Measurements from ENCODE around the gene ADAMTS14. TPM values are rescaled to one million over a fixed set of nuclear protein-coding genes. Genes with fewer than 3 reads are reported as not detected.

Gene ADAMTS14
- total RNA-seq, 1 donor from 2014 or later, result 2.1 TPM

DNA sequence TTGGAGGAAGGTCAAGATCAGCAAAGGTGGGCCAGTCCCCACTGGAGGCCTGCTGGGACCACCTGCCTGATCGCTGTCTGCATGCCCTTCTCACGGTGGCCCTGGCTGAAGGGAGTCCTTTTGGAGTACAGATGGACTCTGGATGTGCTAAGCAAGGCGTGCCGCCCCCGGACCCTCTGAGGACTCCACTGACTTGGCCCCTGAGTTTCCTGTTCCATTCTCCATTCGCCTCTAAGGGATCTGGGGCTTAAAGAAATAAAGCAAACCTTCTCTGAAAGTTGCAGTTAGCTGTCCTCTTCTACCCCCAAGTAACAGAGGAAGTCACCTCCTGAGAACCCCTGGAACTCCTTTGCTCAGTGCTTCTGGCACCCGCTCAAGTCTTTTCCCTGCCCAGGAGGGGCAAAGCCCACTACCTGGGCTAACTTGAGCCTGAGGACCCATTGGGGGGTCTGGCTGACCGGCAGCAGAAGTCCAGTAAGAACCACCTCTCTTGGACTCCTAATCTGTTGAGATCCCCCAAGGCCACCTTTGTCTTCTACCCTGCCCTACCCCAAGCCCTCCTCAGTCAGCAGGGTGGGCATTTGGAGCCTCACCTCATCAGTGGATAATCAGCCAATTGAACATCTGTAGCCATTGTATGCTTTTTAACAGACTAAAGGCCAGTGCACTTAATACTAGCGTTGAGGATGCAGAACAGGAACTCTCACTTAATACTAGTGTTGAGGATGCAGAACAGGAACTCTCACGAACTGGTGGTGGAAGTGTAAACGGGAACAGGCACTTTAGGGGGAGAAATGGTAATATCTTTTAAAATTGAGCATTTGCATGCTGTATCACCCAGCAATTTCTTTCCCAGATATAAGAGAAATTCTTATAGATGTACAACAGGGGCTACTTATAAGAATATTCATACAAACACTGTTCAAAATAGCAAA lies 110.7 kb downstream of the ADAMTS14 start:
- DNase-seq (ENCODE audit: low spot score), result no peak

DNA sequence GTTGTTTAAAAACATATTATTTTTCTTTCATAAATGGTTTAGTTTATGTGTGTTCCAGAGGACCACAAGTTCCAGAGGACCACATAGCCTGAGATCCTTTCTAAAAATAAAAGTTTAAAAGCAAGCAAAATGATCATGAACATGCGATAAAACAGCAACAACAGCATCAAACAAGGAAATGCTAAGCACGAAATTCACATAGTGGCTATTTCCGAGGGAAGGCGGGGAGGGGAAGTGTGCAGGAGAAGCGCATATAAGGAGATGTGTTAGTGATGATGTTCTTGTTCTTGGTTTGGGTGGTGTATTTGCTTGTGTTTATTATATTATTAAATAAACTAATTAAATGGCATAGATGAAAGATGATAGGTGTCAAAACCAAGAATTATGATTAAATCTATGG lies 111.7 kb downstream of the ADAMTS14 start:
- no peak for DNase-seq (ENCODE audit: low spot score)

DNA sequence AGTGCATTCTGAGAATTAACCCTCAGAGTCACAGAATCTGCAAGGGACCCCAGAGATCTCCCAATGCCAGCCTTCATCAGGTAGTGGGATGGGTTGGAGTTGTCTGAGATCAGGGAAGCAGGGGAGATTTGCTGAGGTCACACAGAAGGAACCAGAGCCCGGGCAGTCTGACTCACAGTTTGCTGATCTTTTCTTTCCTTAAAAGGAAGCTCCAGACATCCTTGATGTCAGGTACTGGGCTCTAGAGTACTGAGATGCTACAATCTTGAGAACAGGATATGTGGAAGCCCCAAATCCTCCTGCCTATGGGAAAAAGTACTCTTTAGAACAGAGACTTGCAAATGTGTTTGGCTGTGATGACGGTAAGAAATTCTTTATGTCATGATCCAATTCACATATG lies 112.2 kb downstream of the ADAMTS14 start:
- DNase-seq (ENCODE audit: low spot score), result no peak

GRCh38 chr10:70785190-70785589 lies 112.9 kb downstream of the ADAMTS14 start, which contains the start of gene TBATA:
Gene TBATA, minus strand, starts transcription at chr10:70785377. Its CDS starts 1,998 bp downstream, at chr10:70783379.
- no peak for DNase-seq (ENCODE audit: low spot score)

DNA sequence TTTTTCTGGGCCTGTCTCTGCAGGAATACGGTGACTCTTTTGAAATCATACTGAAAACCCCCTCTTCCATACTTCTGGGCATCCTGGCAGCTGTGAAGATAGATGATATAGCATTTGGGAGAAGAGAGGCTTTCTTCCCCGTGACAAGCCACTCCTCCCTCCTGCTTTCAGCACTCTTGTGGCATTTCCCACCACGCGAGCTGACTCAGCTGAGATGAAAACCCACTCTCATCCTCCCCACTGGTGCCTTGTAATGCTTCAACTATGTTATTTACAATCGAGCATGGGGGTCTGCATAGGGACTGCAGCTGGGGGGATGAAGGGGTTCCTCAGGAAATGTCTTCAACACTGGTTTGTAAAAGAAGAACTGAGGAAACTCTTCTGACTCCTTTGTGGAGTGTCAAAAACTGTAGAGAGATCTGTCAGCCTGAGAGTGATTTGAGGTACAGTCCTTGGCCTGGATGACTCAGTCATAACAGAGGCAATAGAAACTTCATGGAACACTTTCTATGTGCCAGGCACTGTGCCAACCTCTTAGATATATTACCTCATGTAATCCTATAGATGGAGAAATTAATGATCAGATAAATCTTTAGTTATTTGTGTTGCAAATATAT lies 114.6 kb downstream of the ADAMTS14 start:
- no peak for DNase-seq (ENCODE audit: low spot score)

- no peak for DNase-seq (ENCODE audit: low spot score)
Observed at GRCh38 chr10:70791386-70792039, 119.2 kb downstream of the ADAMTS14 start.

DNA sequence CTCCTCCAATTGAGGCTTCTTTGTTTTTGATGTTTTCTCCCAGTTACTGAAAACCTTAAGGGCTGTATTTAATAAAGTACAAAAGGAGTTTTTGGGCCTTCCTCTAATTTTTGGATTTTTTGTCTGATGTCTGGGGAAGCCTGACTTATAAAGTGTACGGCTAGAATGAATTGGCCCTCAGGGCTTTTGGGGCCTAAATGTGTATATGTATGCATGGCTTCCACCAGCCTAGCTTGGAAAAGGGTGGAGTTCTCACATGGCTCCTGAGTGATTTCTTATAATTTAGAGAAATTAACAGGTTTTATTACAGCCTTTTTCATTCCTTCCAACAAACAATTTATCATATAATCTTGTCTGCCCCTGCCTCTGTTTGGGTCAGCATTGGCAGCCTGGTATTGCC lies 123.3 kb downstream of the ADAMTS14 start:
- DNase-seq (ENCODE audit: low spot score), result no peak

DNA sequence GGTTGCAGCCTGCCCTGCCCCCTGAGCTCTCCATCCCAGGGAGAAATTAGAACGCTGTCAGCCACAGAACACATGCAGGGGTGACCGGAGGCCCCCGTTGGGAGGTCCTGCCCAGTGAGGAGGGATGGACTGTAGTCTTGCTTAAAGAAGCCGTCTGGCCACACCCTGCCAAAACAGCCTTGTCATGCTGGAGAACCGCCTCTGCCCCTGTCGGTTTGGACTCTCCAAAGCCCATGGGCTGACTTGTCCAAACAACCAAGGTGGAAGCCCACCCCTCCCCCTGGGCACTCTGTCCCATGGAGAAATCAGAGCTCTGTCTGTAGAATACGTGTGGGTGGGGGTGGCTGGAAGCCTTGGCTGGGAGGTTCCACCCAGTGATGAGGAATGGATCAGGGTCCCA lies 125.5 kb downstream of the ADAMTS14 start:
- no peak for DNase-seq (ENCODE audit: low spot score)

- no peak for DNase-seq (ENCODE audit: low spot score)
Observed at GRCh38 chr10:70799124-70799523, 126.8 kb downstream of the ADAMTS14 start.

- DNase-seq (ENCODE audit: low spot score), result no peak
Observed at GRCh38 chr10:70801854-70802253, 129.5 kb downstream of the ADAMTS14 start.

DNA sequence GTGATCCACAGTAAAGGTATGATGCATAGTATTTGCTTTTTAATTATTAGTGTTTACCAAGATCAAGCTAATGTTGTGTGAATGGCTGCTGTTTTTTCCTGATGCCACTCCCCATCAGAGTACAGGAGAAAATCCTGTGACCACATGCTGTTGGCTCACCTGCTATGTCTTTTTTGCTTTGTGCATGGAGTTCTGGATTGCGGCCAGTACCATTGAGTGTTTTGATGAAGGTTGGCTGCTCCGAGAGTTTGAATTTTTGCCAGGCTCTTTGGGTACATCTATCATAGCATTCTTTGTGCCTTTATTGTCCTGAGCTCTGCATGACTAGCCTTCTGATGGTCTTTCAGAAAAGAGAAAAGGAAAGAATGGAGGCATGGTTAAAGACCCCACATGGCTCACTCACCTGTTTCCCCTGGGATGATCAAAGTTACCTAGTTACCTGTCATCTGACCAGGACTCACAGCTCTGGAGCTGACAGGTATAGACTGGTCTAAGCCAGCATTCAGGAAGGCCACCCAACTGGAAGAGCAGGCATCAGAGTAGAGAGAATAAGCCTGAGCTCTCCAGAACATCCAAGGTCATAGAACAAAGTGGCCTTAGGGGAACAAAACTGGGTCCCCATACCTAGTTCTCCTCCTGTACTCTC lies 131.6 kb downstream of the ADAMTS14 start:
- DNase-seq (ENCODE audit: low spot score), result no peak

- DNase-seq (ENCODE audit: low spot score), result no peak
Observed at GRCh38 chr10:70804421-70804808, 132.1 kb downstream of the ADAMTS14 start.

- no peak for DNase-seq (ENCODE audit: low spot score)
Observed at GRCh38 chr10:70805619-70806215, 133.4 kb downstream of the ADAMTS14 start.

DNA sequence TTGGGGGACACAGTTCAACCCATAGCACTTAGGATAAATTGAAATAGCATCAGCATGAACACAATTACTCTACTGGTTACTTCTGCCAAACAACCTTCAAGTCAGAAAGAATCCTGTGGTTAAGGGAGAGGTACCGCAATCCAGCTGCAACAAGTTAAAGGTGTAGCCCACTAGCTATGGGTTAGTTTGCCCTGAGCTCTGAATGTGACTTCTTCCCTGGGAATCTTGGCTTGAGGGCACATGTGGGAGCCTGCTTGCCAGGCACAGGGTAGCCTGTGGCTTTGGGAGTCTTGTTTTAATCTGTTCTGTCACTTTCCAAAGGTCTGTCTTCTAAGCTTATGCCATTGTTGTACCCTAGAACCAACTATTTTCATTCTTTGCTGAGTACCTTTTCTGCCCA lies 134.5 kb downstream of the ADAMTS14 start:
- DNase-seq (ENCODE audit: low spot score), result no peak

GRCh38 chr10:70807556-70807955 lies 135.2 kb downstream of the ADAMTS14 start:
- no peak for DNase-seq (ENCODE audit: low spot score)

GRCh38 chr10:70809011-70809611 lies 136.8 kb downstream of the ADAMTS14 start:
- DNase-seq (ENCODE audit: low spot score), result no peak

DNA sequence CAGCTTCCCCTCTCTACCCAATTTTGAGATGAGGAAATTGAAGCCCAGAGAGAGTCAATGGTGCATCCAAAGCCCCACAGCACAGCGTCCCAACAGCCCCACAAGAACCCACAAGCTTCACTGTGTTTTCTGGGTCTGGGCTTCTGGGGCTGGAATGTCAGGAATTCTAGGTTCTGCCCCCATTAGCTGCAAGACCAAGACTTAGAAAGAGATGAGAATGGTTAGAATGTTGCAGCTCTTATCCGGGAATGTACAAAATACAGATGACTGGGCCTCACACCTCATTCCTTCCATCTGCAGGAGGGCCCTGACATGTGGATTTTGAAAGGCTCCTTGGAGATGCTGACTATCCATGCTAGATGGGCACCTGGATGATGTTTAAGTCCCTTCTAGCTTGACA lies 137.4 kb downstream of the ADAMTS14 start:
- DNase-seq (ENCODE audit: low spot score), result no peak

GRCh38 chr10:70810967-70811366 lies 138.7 kb downstream of the ADAMTS14 start:
- DNase-seq (ENCODE audit: low spot score), result no peak

DNA sequence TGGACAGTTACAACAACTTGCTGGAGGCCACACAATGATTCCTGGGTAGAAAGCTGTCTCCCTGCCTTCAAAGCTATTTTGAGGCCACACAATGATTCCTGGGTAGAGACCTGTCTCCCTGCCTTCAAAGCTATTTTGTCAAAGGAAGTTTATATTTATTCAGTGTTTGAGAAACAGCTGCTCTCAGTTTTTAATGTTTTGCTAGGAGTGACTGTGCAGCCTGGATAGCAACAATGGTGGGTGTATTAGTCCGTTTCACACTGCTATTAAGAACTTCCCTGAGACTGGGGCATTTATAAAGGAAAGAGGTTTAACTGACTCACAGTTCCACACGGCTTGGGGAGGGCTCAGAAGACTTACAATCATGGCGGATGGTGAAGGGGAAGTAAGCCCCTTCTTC lies 139.6 kb downstream of the ADAMTS14 start:
- DNase-seq (ENCODE audit: low spot score), result no peak

Data from ureter (tissue), 1 donor.